HepG2 (cell line): Measurements from ENCODE around the gene SLC26A3.

ENCODE experiments used
- EED ChIP-seq: sonication (generic); formaldehyde crosslinking; IDR thresholded peaks from 2 replicates; pipeline ENCODE4 v1.5.0; 2020; ENCODE audit warnings: mild to moderate bottlenecking, missing genetic modification reagents
- JUND ChIP-seq: sonication (generic); formaldehyde crosslinking; IDR thresholded peaks from 2 replicates; pipeline ENCODE4 v1.8.0; 2022; ENCODE audit warnings: mild to moderate bottlenecking, missing genetic modification reagents
- KDM5A ChIP-seq: fragments of 200-600 bp; sonication (generic); IDR thresholded peaks from 2 replicates; pipeline ENCODE4 v1.7.0; 2018; ENCODE audit warnings: antibody characterized with exemption, mild to moderate bottlenecking, low read length, borderline replicate concordance
- NPAS2 ChIP-seq: sonication (generic); formaldehyde crosslinking; IDR thresholded peaks from 2 replicates; pipeline ENCODE4 v1.8.0; 2022; ENCODE audit warnings: mild to moderate bottlenecking, missing genetic modification reagents, borderline replicate concordance
- PRPF4 ChIP-seq: fragments of 200-400 bp; formaldehyde crosslinking; IDR thresholded peaks from 2 replicates; pipeline ENCODE4 v1.6.1; 2016; ENCODE audit warnings: low read length, low read depth; ENCODE audit not compliant: poor library complexity, severe bottlenecking
- RAD21 ChIP-seq: fragments of 450-650 bp; formaldehyde crosslinking; IDR thresholded peaks from 2 replicates; pipeline ENCODE4 v1.5.0; 2020; ENCODE audit warnings: mild to moderate bottlenecking
- RFXANK ChIP-seq: IDR thresholded peaks from 2 replicates; pipeline ENCODE4 v1.6.1; 2016
- TCF7 ChIP-seq: sonication (generic); IDR thresholded peaks from 2 replicates; pipeline ENCODE4 v1.6.1; 2016; ENCODE audit warnings: antibody characterized with exemption, low read depth
- TEAD2 ChIP-seq: sonication (generic); formaldehyde crosslinking; IDR thresholded peaks from 2 replicates; pipeline ENCODE4 v1.9.0; 2021; ENCODE audit warnings: missing genetic modification reagents
- ZBTB1 ChIP-seq: sonication (generic); formaldehyde crosslinking; IDR thresholded peaks from 2 replicates; pipeline ENCODE4 v1.4.0; 2020; ENCODE audit warnings: missing genetic modification reagents, borderline replicate concordance
- TF ChIP-seq, protein P1 (sequence below): sonication (generic); formaldehyde crosslinking; IDR thresholded peaks from 2 replicates; pipeline ENCODE4 v1.5.0; 2020; ENCODE audit warnings: mild to moderate bottlenecking, missing genetic modification reagents, moderate library complexity
- TF ChIP-seq, protein P2 (sequence below): IDR thresholded peaks from 2 replicates; pipeline ENCODE4 v1.6.1; 2016; ENCODE audit warnings: missing compliant biosample characterization, missing genetic modification reagents, borderline replicate concordance

DNA sequence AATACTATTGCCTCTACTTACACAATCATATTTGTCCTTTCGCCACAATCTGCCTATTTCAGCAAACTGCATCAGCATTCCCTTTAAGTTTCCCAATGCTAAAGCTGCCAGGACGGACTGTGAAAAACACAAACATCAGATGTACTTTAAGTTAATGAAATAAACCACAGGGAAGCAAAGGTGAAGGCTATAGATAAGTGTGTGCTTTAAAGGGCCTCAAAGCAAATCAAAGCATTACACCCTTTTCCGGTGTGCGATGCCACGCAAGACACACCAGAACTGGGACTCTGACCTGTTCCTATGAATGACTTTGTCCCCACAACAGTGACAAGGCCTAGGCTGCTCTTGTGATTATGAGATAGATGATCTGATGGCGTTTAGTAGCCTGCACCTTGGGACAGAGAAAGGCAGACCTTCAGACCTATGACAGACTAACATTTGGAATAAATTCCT, 23.4 kb downstream of the SLC26A3 start:
- no peak for TF ChIP-seq EED (CRISPR knock-in tag)
- TF ChIP-seq TEAD2 (CRISPR knock-in tag): no peak
- 0 out of 2 replicates have a peak, but pooled peaks have one; percentile 38 for TF ChIP-seq JUND
- TF ChIP-seq, protein P1, sequence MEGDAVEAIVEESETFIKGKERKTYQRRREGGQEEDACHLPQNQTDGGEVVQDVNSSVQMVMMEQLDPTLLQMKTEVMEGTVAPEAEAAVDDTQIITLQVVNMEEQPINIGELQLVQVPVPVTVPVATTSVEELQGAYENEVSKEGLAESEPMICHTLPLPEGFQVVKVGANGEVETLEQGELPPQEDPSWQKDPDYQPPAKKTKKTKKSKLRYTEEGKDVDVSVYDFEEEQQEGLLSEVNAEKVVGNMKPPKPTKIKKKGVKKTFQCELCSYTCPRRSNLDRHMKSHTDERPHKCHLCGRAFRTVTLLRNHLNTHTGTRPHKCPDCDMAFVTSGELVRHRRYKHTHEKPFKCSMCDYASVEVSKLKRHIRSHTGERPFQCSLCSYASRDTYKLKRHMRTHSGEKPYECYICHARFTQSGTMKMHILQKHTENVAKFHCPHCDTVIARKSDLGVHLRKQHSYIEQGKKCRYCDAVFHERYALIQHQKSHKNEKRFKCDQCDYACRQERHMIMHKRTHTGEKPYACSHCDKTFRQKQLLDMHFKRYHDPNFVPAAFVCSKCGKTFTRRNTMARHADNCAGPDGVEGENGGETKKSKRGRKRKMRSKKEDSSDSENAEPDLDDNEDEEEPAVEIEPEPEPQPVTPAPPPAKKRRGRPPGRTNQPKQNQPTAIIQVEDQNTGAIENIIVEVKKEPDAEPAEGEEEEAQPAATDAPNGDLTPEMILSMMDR: no peak; the same call in 1 of the 2 replicates
- TF ChIP-seq RAD21 (CRISPR knock-in tag): 0 out of 2 replicates have a peak, but pooled peaks have one; percentile 10
- no peak for TF ChIP-seq ZBTB1 (CRISPR knock-in tag)
- peak; percentile 50; the same call in 1 of the 2 replicates for TF ChIP-seq RFXANK (CRISPR knock-in tag)
- no peak for TF ChIP-seq NPAS2 (CRISPR knock-in tag)
- peak; percentile 96 for TF ChIP-seq TCF7
- TF ChIP-seq, protein P2, sequence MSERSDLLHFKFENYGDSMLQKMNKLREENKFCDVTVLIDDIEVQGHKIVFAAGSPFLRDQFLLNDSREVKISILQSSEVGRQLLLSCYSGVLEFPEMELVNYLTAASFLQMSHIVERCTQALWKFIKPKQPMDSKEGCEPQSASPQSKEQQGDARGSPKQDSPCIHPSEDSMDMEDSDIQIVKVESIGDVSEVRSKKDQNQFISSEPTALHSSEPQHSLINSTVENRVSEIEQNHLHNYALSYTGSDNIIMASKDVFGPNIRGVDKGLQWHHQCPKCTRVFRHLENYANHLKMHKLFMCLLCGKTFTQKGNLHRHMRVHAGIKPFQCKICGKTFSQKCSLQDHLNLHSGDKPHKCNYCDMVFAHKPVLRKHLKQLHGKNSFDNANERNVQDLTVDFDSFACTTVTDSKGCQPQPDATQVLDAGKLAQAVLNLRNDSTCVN (CRISPR knock-in tag): no peak
- TF ChIP-seq PRPF4: no peak
- no peak; the same call in 1 of the 2 replicates for TF ChIP-seq KDM5A
